ENCODE measurements around the gene MACO1. TPM values are rescaled to one million over a fixed set of nuclear protein-coding genes. Genes with fewer than 3 reads are reported as not detected.

The MACO1 gene
- total and polyA plus RNA-seq, 2 of the 13 experiments (the other 11 are each of a cell fraction or from before 2014, with no cell fraction given): 9.7 to 17.0 TPM

GRCh38 chr1:25456502-25456901 lies 25.8 kb downstream of the MACO1 start (continued):
- TF ChIP-seq RBFOX2 (IDR thresholded peaks at IDR 0.05; ENCODE audit: low read depth, low read length) (no peak), SATB2 (CRISPR knock-in tag; IDR thresholded peaks at IDR 0.05) (no peak), IKZF1 (IDR thresholded peaks at IDR 0.05) (no peak), IRF9 (CRISPR knock-in tag; IDR thresholded peaks at IDR 0.05; ENCODE audit: borderline replicate concordance) (no peak), ZNF589 (CRISPR knock-in tag; conservative IDR thresholded peaks at IDR 0.05) (no peak), ZNF879 (CRISPR knock-in tag; IDR thresholded peaks at IDR 0.05) (no peak), ZNF574 (CRISPR knock-in tag; IDR thresholded peaks at IDR 0.05) (no peak)

GRCh38 chr1:25458541-25459298 lies 28.0 kb downstream of the MACO1 start:
- Histone ChIP-seq H3K4me3 (replicated peaks in 1 of 3; ENCODE audit: insufficient read depth in 1 of 3, low read depth in 2 of 3, low read length in 3 of 3) (no peak overlapping the region), H2AFZ (ENCODE audit: low read length) (no peak overlapping the region), H3K79me2 (ENCODE audit: insufficient read depth, low read length) (no peaks in the 10 kb centered on the region), H4K20me1 (ENCODE audit: insufficient read depth, low read length) (no peaks in the 10 kb centered on the region), H3K27me3 (ENCODE audit: control insufficient read depth in 1 of 2, insufficient read depth in 2 of 2, low read length in 2 of 2) (no peaks in the 10 kb centered on the region), H3K9me3 (ENCODE audit: low read length) (no peaks in the 10 kb centered on the region), H3K36me3 (replicated peaks in 1 of 2; ENCODE audit: control insufficient read depth in 1 of 2, insufficient read depth in 2 of 2, low read length in 2 of 2) (peaks cover 6 to 32% of the 10 kb centered on the region in 2 experiments; a peak in 4 of 5 replicates), H3K4me2 (ENCODE audit: low read depth, low read length) (peak overlapping the region; percentile 42), H3K27ac (ENCODE audit: extremely low read length, insufficient read depth, low read length) (peak overlapping the region; percentile 27), H3K4me1 (ENCODE audit: insufficient read depth, low read length) (peaks cover 24% of the 10 kb centered on the region), H3K9ac (ENCODE audit: insufficient read depth, low read depth, low read length) (no peak overlapping the region)
- ATAC-seq (peak; percentile 90), DNase-seq (ENCODE audit: low spot score) (peak; percentile 72), FAIRE-seq (peak; percentile 90)
- WGBS (ENCODE audit: low lambda C conversion rate): 44% methylated on average over 7 of the region's 7 CpGs
- BruUV-seq (replicated peaks): no TSS peak
- ChIA-PET POLR2A (interaction anchor here (0.9 kb wide), 1 partner anchor 28 kb away, joined by 3 read pairs; the partner anchor contains the start of gene MACO1), CTCF (ENCODE audit: low intra/inter-chr PET ratio, low total read pairs) (no interaction called here)
- intact Hi-C loops (cut with micrococcal nuclease; ENCODE audit: unreplicated experiment) (no loop called here), in situ Hi-C loops (cut with HindIII; ENCODE audit: extremely low pct_ligation_motif_present, low pct_unique_long_range_greater_than_20kb) (no loop called here)
- TF ChIP-seq TARDBP (CRISPR knock-in tag; IDR thresholded peaks at IDR 0.05): no peak; the same call in 1 of the 2 replicates
- TF ChIP-seq ZNF782 (CRISPR knock-in tag; IDR thresholded peaks at IDR 0.05; ENCODE audit: borderline replicate concordance): no peak
- TF ChIP-seq TERF1 (CRISPR knock-in tag; IDR thresholded peaks at IDR 0.05): no peak
- no peak for TF ChIP-seq ZBTB10 (CRISPR knock-in tag; IDR thresholded peaks at IDR 0.05; ENCODE audit: borderline replicate concordance)
- TF ChIP-seq PLRG1 (conservative IDR thresholded peaks at IDR 0.05): no peak
- TF ChIP-seq SAFB2 (CRISPR knock-in tag; IDR thresholded peaks at IDR 0.05; ENCODE audit: borderline replicate concordance, low read depth): no peak
- no peak for TF ChIP-seq ZNF556 (CRISPR knock-in tag; IDR thresholded peaks at IDR 0.05; ENCODE audit: borderline replicate concordance)
- no peak for TF ChIP-seq ZNF678 (CRISPR knock-in tag; IDR thresholded peaks at IDR 0.05)

Measured in HepG2 (cell line).